Stimulated activated CD4-positive, alpha-beta T cell treated with anti-CD3 and anti-CD28 coated beads, Interleukin-15, amount 100 ng/mL, for 24 hours (primary cell): ENCODE data around the gene MACROD1.

Experiments used
- DNase-seq: peaks from one replicate; pipeline ENCODE4 v3.0.0-alpha.2; 2020

Gene MACROD1

DNA sequence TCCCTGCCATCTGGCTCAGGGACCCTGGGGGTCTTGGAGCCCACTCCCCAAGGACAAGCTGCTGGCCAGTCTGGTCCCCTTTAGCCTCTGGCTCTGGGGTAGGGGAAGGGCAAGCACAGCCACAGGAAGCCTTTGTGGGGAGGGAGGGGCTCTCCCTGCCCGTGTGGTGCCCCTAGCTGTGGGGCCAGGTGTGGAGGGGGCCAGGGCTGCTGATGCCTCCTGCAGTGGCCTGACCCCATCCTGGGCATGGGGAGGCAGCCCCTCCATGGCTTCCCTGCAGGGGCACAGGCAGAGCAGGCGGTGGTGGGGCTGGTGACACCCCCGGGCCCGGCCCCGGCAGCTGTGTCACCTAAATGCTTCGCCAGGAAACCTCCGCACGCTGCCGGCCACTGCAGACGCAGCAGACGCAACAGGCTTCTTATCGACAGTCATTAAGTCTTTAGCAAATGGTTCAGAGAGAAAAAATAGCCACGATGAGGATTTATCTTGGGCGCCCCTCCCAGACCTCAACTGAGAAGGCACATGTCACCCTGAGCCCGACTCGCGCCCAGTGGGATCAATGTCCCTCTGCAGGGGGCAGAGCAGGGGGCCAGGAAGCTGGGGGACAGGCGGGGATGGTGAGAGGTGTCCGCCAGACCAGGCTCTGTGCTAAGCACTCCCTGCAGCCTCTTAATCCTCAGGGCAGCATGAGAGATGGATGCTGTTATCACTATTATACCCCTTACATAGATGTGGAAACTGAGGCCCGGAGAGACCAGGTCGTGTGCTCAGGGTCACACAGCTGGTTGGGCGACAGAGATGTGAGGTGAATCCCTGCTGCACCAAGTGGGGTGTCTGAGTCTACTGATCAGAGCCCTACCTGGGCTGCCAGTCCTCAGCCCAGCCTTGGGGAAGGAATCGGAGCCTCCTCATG, 96.3 kb downstream of the MACROD1 start:
- DNase-seq, result no peak

DNA sequence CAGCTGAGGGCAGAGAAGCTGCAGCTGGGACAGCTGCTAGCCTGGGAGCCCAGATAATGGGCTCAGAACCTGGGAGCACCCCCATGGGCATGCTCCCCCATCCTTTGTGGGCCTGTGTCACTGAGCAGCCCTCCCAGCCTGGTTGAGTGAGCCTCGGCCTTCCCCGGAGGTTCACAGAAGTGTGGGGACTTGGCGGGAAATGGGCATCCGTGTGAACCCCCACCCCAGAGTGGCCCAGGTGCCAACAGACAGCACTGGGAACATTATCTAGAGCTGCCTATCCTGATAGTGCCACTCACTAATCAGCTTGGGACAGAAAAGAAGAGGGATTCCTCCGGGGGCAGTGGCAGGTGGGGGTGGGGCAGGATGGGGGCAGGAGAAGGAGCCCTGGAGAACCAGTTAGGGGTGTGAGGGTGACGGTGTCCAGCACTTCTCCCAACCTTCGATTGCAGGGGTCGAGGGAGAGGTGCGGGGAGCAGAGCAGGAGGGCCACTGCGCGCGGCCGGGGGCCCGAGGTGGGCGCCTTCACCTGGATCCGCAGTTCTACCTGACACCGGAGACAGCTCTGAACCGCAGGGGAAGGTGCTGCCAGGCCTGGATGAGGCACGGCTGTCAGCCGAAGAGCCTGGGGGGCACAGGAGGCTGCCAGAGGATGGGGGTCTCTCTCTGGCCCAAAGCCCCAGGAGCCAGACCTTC, 97.1 kb downstream of the MACROD1 start:
- no peak for DNase-seq

DNA sequence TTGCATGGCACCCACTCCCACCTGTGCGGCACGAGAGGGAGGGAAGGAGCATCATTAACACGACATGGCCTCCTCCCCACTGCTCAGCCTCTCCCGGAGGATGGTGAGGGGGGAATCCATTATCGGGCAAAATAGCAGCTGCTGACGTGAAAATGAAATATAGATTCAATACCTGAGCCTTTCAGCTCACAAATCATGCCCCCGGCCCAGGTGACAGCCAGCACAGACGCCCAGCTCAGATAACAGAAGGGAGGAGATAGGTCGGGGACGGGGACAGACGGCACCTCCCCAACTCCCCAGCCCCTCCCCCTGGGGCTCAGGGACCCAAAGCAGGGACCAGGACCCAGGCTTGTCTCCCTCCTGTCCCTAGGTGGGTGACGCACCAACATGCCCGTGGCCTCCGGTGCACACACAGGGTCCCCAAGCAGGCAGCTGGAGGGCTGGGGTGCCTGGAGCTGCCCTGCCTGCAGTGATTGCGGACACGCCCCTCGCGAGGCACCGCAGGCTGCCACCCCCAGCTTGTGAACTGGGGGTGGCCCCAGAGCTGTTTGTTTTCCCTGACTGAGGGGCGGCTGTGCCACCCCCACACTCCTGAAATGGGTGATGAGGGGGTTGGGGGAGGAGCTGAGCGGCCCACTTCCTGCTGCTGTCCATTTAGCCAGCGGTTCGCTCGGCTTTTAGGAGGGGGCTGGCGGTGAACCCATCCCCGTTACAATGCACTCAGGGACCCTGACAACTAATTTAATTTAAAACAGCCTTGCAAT, 98.5 kb downstream of the MACROD1 start:
- no peak for DNase-seq

DNA sequence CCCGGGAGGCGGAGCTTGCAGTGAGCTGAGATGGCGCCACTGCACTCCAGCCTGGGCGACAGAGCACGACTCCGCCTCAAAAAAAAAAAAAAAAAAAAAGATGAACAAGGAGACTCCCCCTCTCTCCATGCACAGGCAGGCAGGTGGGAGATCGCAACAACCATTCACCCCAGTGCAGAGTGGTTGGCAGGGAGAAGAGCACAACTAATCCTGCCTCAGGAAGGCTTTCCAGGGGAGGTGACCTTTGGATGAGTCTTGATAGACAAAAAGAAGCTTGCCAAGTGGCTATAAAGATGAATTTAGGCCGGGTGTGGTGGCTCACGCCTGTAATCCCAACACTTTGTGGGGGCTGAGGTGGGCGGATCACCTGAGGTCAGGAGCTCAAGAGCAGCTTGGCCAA, 100.2 kb downstream of the MACROD1 start:
- DNase-seq, result no peak

DNA sequence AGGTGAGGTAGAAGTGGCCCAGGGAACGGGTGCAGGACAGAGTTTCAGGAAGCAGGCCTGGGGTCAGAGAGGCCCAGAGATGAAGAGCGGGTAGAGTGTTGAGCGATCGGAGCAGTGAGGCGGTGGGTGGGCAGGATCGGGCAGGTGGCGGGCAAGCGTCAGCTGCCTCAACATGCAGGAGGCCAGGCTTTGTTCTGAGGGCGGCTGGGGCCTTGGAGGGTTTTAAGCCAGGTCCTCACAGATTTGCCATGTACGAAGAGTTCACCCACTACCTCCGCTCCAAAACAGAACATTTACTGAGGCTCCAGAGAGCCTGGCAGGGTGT, 100.8 kb downstream of the MACROD1 start:
- no peak for DNase-seq

DNA sequence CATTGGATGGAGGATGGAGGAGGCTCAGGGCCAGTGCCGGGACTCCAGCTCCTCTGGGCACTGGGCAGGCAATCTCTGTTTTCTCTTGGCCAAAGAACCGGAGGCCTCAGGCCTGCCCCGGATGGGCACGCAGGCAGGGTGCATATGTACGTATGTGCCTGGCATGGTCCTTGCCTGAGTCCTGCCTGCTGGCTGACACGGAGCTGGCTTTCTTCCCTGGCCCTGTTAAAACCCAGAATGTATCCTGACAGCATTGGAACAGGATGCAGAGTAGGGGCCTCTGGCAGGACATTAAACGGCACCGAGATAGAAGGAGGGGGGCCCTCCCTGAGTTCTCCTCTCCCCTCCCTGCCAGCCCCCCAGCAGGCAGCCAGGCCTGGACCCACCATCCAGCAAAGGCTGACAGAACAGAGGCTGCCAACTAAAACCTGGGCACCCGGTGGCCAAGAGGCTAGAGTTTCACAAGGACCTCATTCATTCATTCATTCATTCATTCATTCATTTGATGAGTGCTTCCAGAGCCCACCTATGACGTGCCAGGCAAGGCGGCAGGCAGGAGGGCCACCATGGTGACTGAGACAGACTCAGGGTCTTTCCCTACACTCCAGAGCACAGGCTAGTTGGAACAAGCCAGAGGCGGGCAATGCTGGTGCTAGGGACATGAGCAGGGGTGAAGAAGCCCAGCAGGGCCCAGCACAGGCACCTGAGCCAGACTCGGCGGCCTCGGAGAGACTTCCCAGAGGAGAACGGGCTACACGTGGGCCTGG, 101.4 kb downstream of the MACROD1 start:
- no peak for DNase-seq

DNA sequence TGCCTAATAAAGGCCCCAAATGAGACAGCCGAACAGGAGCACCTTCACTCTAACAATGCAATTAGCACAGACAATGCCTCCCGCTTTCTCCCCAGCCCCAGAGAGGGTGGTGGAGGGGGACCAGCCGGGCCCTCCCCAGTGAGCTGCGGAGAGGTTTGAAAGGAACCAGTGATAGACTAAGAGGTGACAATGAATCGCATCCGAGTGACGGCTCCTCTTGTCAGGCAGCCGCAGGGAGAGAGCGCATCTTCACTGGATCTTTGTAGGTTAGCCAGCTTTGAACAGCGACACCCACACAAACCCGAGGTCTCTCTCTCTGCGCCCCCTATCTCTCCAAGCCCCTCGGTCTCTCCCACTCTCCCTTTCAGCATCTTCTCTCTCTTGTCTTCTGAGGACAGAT, 102.1 kb downstream of the MACROD1 start:
- no peak for DNase-seq

DNA sequence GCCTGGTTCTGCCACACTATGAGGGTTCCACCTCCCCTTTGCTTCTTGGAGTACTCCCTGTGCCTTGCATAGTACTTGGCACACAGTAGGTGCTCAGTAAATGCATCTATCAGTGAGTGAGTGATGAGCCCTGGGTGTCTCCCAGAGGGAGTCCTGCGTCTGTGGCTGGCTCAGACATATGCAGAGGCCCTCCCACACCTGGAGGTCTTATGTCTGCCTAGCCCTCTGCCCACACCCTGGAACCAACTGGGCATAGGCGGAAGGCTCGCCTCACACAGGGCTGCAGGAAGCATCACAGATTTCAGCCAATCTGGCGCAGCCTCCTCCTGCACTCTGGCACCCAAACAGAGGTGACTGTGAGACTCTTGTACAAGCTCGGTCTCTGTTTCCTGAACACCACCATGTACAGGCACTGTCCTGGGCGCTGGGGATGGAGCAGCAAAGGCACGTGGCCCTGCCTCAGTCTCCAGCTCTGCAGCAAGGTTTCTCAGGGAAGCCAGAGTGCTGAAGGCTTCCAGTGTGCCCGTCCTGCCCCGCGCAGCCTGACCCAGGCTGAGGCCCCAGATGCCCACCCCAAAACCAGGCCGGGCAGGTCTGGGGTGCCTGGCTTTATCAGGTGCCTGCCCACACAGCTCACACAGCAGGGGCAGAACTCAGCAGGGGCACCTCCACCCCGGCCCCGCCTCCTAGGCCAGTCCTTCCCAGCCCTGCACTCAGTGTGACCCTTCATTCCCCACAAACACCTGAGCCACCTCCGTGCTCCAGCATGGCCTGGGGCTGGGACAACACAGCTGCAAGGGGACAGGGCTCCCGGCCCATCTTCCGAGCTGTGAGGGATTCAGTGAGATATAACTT, 103.5 kb downstream of the MACROD1 start:
- DNase-seq, result no peak

DNA sequence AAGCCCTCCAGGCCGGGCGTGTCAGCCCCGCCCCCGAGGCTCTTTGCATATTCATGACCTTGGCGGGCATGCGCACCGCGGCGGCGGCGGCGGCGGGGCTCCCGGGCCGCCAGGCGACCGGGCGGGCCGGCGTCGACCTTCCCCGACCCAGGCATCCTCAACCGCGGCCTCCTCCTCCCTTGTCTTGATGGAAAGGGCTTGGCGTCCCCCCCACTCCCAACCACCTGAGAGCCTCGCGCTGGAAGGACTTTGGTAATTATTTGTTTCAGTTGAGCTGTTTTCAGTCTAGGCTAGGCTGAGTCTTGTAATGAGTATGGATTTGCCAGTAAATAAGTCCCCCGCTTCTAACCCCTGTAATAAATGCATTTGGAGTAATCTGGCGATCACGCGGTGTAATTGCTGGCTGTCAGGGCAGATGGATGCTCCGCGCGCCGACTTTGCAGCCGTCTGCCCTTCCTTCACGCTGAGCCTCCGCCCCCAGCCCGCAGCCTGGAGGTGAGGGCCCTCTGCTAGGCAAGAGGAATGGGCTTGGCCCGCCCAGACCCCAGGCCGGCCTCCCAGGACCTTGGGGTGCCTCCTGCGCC, 105.0 kb downstream of the MACROD1 start:
- DNase-seq, result peak; percentile 71

DNA sequence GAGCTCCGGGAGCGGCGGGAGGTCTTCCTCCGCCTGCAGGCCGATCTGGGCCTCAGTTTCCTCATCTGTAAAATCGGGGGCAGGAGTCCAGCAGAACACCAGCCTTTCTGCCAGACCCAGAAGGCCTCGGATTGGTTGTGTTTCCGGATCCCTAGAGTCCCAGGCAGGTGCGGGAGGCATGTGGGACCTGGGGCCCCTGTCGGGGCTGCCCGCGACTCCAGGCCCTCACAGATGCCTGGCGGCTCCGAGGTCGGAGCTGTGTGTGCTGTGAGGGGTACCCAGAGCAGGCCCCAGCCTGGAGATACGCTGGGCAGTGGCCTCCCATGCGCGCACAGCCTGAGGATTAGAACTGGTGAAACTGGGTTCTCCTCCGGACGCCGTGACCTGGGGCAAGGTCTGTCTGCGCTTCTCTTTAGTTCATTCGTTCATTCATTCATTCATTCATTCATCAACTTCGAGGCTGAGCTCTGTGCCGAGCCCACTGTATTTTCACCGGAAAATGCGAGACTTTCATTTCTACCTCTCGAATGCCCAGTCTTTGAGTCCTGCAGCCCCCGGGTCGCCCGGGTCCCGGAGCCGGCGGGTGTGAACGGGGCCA, 105.6 kb downstream of the MACROD1 start:
- DNase-seq, result no peak

DNA sequence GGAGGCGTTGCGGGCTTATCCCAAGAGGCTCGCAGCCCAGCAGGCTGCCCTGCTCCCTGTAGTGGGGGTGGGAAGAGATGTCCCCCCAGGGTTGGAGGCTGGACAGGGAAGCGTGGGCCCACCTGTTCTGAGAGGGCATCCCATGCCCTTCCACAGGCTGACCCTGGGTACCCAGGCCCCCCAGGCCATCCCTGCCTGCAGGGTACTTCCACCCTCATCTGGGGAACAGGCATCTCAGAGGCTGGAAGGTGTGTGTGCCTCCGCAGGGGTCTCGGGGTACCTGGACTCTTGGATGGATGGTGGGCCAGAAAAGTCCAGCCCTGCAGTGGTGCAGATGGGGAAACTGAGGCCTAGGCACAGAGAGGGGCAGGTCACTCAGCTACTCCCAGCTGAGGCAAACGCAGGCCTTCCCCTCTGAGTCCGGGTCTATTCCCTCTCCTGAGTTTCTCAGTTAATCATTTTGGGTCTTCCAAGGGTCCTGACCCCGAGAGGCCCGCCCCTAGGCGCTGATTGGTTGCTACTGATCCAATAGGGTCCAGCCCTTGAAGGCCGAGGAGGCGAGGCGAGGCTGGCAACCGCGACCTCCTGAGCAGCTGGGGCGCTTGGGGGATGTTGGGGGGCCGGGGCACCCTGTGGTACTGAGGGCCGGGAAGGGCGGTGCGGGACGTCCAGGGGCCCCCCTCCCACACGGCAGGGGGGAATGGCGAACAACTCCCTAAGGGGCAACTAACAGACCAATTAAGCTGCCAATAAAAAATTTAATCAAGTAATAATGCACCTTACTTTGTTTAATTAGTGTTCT, 106.4 kb downstream of the MACROD1 start:
- DNase-seq, result no peak

DNA sequence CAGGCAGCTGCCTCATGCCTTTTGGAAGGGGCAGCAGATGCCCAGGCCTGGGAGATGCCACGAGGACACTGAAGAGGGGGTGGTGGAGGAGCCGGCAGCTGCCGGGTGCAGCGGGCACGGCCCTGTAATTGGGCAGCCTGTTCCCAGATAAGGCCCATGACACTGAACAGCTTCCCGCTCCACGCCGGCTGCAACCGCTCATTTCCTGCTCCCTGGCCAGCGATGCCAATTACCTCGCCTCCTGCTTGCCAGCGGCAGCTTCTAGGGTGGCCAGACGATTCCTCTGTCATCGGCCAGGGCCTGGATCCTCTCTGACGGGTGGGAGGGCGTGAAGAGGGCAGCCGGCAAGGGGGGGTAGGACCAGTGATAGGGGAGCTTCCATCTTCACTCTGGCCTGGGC, 107.4 kb downstream of the MACROD1 start:
- DNase-seq, result no peak

DNA sequence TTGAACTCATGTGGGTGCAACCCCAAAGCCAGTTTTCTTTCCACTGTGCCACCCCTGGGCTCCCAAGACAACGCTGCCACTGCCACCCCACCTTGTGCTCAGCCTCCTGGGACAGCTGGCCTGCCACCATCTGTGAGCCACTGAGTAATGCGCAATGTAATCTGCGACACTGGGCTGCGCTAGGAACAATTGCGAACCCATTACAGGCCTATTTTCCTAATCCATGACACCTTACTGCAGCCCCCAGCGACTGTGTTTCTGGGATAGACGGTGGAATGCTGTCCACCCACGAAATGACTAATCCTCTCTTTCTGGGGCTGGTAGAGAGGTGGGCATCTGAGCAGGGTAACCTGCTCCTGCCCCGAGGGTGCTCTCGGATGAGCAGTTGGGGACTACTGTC, 108.0 kb downstream of the MACROD1 start:
- no peak for DNase-seq

DNA sequence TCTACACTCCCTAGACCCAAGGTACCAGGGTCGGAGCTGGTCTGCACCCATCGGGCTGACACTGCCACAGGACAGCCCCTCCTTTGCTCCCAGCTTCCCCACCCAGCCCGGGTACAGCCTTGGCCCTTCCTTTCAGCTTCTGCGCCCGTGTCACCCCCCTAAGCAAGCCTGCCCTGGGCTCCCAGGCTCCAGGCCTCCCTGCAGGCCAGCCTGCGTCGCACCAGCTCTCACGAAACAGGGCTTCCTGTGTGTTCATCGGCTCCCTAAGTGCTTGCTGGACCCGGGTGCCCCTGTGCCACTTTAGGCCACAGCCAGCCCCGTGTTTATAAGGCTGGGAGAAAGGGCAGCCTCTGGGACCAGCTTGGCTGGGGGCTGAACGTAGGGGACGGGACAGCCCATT, 109.1 kb downstream of the MACROD1 start:
- no peak for DNase-seq

DNA sequence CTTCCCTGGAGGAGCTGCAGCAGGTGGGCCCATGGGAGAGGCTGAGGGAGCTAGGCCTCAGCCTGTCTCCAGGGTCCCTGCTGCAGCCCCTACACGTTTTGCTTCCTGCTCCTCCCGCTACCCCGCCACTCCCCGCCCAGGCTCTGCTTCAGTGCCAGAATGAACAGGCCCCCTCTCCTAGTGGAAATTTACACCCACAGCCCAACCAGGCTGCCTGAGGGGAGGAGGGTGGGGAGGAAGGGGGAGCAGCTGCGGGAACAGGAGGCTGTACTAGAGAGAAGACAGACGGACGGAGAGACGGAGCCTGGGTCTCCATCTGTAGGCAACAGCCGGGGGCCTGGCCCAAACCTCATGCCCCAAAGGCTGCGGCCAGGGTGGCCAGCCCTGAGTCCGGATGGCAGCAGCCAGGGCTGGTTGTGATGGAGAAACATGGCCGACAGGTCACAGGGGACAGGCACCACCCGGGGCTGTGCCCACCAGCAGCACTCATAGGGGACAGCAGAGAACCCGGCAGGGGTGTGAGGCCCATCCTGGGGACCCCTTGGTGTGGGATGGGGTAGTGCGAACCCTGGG, 109.6 kb downstream of the MACROD1 start:
- DNase-seq, result no peak

DNA sequence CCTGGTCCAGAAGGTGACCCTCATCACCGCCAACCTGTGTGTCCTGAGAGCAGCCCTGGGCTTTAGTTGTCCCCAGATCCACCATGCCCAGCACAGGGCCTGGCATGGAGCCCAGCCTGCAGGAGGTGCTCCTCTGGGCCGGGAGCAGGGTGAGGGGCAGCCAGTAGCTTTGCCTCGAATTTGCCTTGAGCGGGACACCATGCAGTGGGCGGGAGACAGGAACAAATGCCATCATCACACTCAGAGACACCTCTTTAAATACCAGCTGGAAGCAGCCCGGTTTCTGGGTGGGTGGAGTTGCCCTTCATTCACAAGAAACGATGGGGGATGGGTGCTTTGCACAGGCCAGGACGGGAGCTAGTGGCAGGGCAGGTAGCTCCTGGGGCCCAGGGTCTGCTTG, 110.8 kb downstream of the MACROD1 start:
- DNase-seq, result no peak

DNA sequence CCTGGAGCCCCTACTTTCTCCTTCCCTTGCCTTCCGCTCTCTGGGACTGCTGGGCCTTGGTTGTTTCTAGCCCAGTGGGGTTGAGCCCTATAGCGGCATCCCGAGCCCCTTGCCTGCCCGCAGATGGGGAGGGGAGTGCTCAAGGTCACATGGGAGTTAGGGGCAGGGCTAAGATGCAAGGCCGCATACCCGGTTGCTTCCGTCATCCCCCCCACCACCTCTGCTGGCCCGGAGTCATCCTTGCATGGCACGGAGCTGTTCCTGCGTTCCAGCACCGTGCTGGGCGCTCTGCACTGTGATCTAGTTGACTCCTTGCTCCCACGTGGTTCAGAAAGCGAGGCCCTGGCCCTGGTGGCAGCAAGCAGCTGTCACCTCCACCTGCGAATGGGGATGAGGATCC, 112.2 kb downstream of the MACROD1 start:
- no peak for DNase-seq

DNA sequence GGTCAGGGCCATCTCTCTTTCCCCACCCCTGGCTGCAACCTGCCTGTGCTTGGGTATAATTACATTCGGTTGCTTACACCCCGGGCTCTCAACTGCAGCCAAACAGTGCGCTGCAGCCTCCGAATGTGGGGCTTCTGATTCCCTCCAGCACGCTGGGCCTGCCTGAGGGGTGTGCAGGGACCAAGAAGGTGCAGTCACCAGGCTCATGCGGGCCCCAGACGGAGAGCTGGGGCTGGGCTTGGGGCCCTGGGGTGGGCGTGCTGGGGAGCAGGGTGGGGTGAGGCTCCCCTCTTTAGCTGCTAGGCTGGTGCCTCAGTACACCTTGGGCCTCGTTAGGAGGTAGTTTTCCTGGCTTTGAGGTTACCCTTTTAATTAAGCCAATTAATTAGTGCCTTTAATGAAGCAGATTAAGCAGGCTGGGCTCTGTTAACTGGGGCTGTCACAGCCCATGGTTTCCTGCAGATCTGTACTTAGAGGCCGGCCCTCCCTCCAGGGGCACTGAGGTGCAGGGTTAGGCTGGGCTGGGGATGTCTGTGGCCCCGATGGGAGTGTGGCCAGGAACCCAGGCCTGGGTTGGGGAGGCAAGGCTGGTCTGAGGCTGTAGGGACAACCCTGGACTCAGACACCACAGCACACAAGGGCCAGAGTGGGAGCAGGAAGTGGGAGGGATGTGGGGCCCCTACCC, 112.8 kb downstream of the MACROD1 start:
- no peak for DNase-seq

DNA sequence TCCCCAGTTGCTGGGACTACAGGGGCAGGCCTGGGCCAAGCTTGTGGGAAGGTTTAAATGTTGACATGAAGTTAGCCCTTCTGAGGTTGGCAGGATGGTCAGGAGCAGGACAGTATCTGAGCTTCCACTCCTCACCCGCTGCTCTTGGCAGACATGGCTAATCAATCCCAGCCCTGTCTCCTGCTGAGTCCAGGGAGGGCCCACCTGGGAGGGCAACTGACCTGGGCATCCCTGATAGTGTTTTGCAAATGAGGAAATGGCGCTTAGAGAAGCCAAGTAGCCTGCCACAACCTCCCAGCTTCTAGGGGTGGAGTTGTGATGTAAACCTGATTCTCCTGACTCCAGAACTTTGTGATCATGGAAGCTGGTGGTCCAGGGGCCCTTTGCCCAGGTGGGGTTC, 113.5 kb downstream of the MACROD1 start:
- no peak for DNase-seq
